HepG2 (cell line): ENCODE results near the gene ANAPC5.
"Not testable (repeated sequence)": the region's sequence is repeated elsewhere in the genome, so short reads cannot be mapped to it uniquely, and the experiment has no call there.

Experiments used
- BRCA1 ChIP-seq: sonication (generic); formaldehyde crosslinking; IDR thresholded peaks from 2 replicates; pipeline ENCODE4 v1.4.0; 2020; ENCODE audit warnings: missing genetic modification reagents
- SP1 ChIP-seq, 2 experiments: fragments of 450-650 bp in 1 of 2; sonication (generic) in 1 of 2; formaldehyde crosslinking in 1 of 2; IDR thresholded peaks; 2 replicates each; pipeline versions ENCODE4 v1.4.0 to v1.6.1; 2016 to 2020; ENCODE audit warnings: missing genetic modification reagents in 1 of 2

- TF ChIP-seq BRCA1; SP1 (IDR thresholded peaks at IDR 0.05); SP1 (CRISPR knock-in tag; IDR thresholded peaks at IDR 0.05): not testable (repeated sequence)
Observed at GRCh38 chr12:121282910-121283309, 69.3 kb downstream of the ANAPC5 start.
